ENCODE measurements around the gene GUSB.

- TF ChIP-seq CTCF (IDR thresholded peaks at IDR 0.05) (no peak), POLR2A (IDR thresholded peaks at IDR 0.05) (no peak)
Measured at GRCh38 chr7:65967361-65968155, 14.5 kb downstream of the GUSB start.
